T-cell (primary cell): ENCODE measurements around the gene SRD5A3. TPM values are rescaled to one million over a fixed set of nuclear protein-coding genes. Genes with fewer than 3 reads are reported as not detected.
"Not testable (repeated sequence)": the region's sequence is repeated elsewhere in the genome, so short reads cannot be mapped to it uniquely, and the experiment has no call there.

ENCODE experiments used
- ATAC-seq, 4 experiments: fragments of 200-7000 bp in 3 of 4; fragments of 150-1000 bp in 1 of 4; cut with Tn5 transposase; replicated peaks in 1 of 4; 1 replicate in 3 of 4; 2 replicates in 1 of 4; pipeline ENCODE4 v1.10.0; 2021; ENCODE audit warnings: moderate library complexity in 3 of 4, mild to moderate bottlenecking in 2 of 4, moderate number of reproducible peaks in 1 of 4
- CTCF ChIA-PET, 2 donors: fragments of 300-600 bp; sonication (Branson Sonifier 250); formaldehyde crosslinking; loops; one replicate each; lab custom pipeline; 2022; ENCODE audit warnings: antibody characterized with exemption in 2 of 2; lab: Charles Lee
- POLR2A ChIA-PET, 2 donors: fragments of 300-600 bp; sonication (Branson Sonifier 250); formaldehyde crosslinking; loops; one replicate each; lab custom pipeline; 2022; ENCODE audit warnings: antibody characterized with exemption in 2 of 2; lab: Charles Lee
- DNase-seq, 35 experiments: peaks; one replicate each; pipeline versions ENCODE4 v3.0.0 to v3.0.0-alpha.2; 2013 to 2023
- H3K27ac ChIP-seq: one replicate; pipeline ENCODE4 v1.5.1; 2013; ENCODE audit warnings: low read length
- H3K27me3 ChIP-seq, 2 experiments: replicated peaks in 1 of 2; 1 replicate in 1 of 2; 2 replicates in 1 of 2; pipeline versions ENCODE4 v1.6.1 to v1.7.0; 2013; ENCODE audit warnings: low read length in 1 of 2, mixed read lengths in 1 of 2; ENCODE audit not compliant: control insufficient read depth in 2 of 2, insufficient read depth in 2 of 2; ENCODE audit errors: extremely low read depth in 1 of 2
- H3K36me3 ChIP-seq, 2 donors: 1 replicate in 1 of 2; 2 replicates in 1 of 2; pipeline versions ENCODE4 v1.6.1 to v1.7.0; 2013; ENCODE audit warnings: low read length in 1 of 2; ENCODE audit not compliant: control insufficient read depth in 2 of 2, insufficient read depth in 1 of 2; ENCODE audit errors: extremely low read depth in 1 of 2
- H3K4me1 ChIP-seq, 2 experiments: 1 replicate in 1 of 2; 2 replicates in 1 of 2; pipeline versions ENCODE4 v1.6.1 to v1.7.0; 2013; ENCODE audit warnings: low read length in 2 of 2, mixed read lengths in 1 of 2; ENCODE audit not compliant: insufficient read depth in 2 of 2, control insufficient read depth in 1 of 2; ENCODE audit errors: extremely low read depth in 1 of 2
- H3K4me3 ChIP-seq, 2 donors: 1 replicate in 1 of 2; 2 replicates in 1 of 2; pipeline versions ENCODE4 v1.5.1 to v1.7.0; 2013; ENCODE audit warnings: mild to moderate bottlenecking in 2 of 2, low read length in 1 of 2, moderate library complexity in 1 of 2; ENCODE audit not compliant: control insufficient read depth in 1 of 2; ENCODE audit errors: extremely low read depth in 1 of 2
- H3K9me3 ChIP-seq: 2 replicates; pipeline ENCODE4 v1.7.0; 2013
- H3K27ac Mint-ChIP-seq, 2 donors: one replicate each; pipeline ENCODE4 v1.8.0; 2020 to 2021; ENCODE audit warnings: mild to moderate bottlenecking in 2 of 2, mixed read lengths in 2 of 2
- H3K27me3 Mint-ChIP-seq, 2 donors: one replicate each; pipeline ENCODE4 v1.8.0; 2021 to 2022; ENCODE audit warnings: mixed read lengths in 2 of 2
- H3K36me3 Mint-ChIP-seq: one replicate; pipeline ENCODE4 v1.8.0; 2021; ENCODE audit warnings: mixed read lengths
- H3K4me1 Mint-ChIP-seq, 3 donors: one replicate each; pipeline ENCODE4 v1.8.0; 2020 to 2022; ENCODE audit warnings: mixed read lengths in 3 of 3, mild to moderate bottlenecking in 1 of 3
- H3K4me3 Mint-ChIP-seq, 3 donors: one replicate each; pipeline ENCODE4 v1.8.0; 2020 to 2022; ENCODE audit warnings: mild to moderate bottlenecking in 3 of 3, mixed read lengths in 3 of 3, moderate library complexity in 3 of 3
- H3K9me3 Mint-ChIP-seq, 3 donors: one replicate each; pipeline ENCODE4 v1.8.0; 2020 to 2022; ENCODE audit warnings: mixed read lengths in 3 of 3
- WGBS: methylation state at CpG from one replicate; pipeline ENCODE4 v1.1.5; 2013; ENCODE audit warnings: missing lambda C conversion rate; ENCODE audit not compliant: insufficient coverage; 5-methylcytosine and 5-hydroxymethylcytosine counted together
- total RNA-seq, 35 experiments: library from RNA in 6 of 35; stranded (reverse) in 6 of 35; fragments of 120-200 nt in 1 of 35; gene quantifications; one replicate each; pipeline versions ENCODE4 v1.2.1 to v1.2.4 and lab custom pipeline; 2013 to 2026

The SRD5A3 gene
- total RNA-seq, 5 donors from 2014 or later (not counting 1 experiment from before 2014, with no cell fraction given), result 3.6 to 6.8 (median 4.1) TPM

- Histone ChIP-seq H3K27ac (no peak overlapping the region), H3K36me3 (no peaks in the 10 kb centered on the region), H3K9me3 (no peaks in the 10 kb centered on the region), H3K4me3 (no peak overlapping the region), H3K27me3 (no peaks in the 10 kb centered on the region), H3K4me1 (no peaks in the 10 kb centered on the region)
- peaks cover 18% of the 10 kb centered on the region for H3K36me3 Mint-ChIP-seq
- ChIA-PET CTCF (interaction anchor here in 1 of 2 donors (1.2 kb wide), 1 partner anchor 11 kb away, joined by 4 read pairs; the partner anchor contains the start of gene SRD5A3), POLR2A (no interaction called here)
- peaks cover 0 to 14% (median 6%) of the 10 kb centered on the region in 3 donors for H3K4me1 Mint-ChIP-seq
- DNase-seq, result no peak
- no peaks in the 10 kb centered on the region for H3K9me3 Mint-ChIP-seq
- no peaks in the 10 kb centered on the region for H3K27me3 Mint-ChIP-seq
- no peak for ATAC-seq
- no peak overlapping the region for H3K4me3 Mint-ChIP-seq
- H3K27ac Mint-ChIP-seq, result no peak overlapping the region
- 87% methylated on average over 3 of the region's 5 CpGs for WGBS
These were observed 11.0 kb downstream of the SRD5A3 start for GRCh38 chr4:55356991-55357461.

- no CpG with 5 or more reads among the region's 2 CpGs for WGBS
- DNase-seq (no peak), ATAC-seq (no peak)
- Mint-ChIP-seq H3K9me3 (no peaks in the 10 kb centered on the region), H3K36me3 (peaks cover 11% of the 10 kb centered on the region), H3K4me3 (no peak overlapping the region), H3K4me1 (peaks cover 0 to 14% (median 0%) of the 10 kb centered on the region in 3 donors), H3K27me3 (no peaks in the 10 kb centered on the region), H3K27ac (no peak overlapping the region)
- ChIA-PET POLR2A (no interaction called here), CTCF (interaction anchor here in 1 of 2 donors (0.5 kb wide), 2 partner anchors 43 to 1123 kb away, joined by 4 read pairs; no protein-coding TSS in a partner anchor)
- Histone ChIP-seq H3K27ac (no peak overlapping the region), H3K27me3 (no peaks in the 10 kb centered on the region), H3K9me3 (no peaks in the 10 kb centered on the region), H3K4me3 (no peak overlapping the region), H3K36me3 (no peaks in the 10 kb centered on the region), H3K4me1 (no peaks in the 10 kb centered on the region)
These were observed 12.2 kb downstream of the SRD5A3 start for GRCh38 chr4:55358246-55358645.

- CTCF ChIA-PET, result interaction anchor here in 1 of 2 donors (0.5 kb wide), 1 partner anchor 1123 kb away, joined by 4 read pairs; no protein-coding TSS in a partner anchor
- POLR2A ChIA-PET, result interaction anchor here in 1 of 2 donors (0.6 kb wide), 1 partner anchor 544 kb away, joined by 3 read pairs; no protein-coding TSS in a partner anchor
- no peak overlapping the region for H3K27ac ChIP-seq
These were observed 12.6 kb downstream of the SRD5A3 start for GRCh38 chr4:55358668-55359067.

GRCh38 chr4:55359397-55359916 lies 13.4 kb downstream of the SRD5A3 start:
- Histone ChIP-seq H3K4me1 (no peaks in the 10 kb centered on the region), H3K4me3 (no peak overlapping the region), H3K27me3 (no peaks in the 10 kb centered on the region), H3K9me3 (no peaks in the 10 kb centered on the region), H3K36me3 (peaks cover 0 to 3% of the 10 kb centered on the region in 2 donors), H3K27ac (no peak overlapping the region)
- Mint-ChIP-seq H3K9me3 (no peaks in the 10 kb centered on the region), H3K27ac (peak overlapping the region in 1 of 2 donors; percentile 11), H3K4me1 (peaks cover 0 to 14% (median 0%) of the 10 kb centered on the region in 3 donors), H3K4me3 (no peak overlapping the region), H3K27me3 (no peaks in the 10 kb centered on the region), H3K36me3 (peaks cover 4% of the 10 kb centered on the region)
- ATAC-seq (no peak), DNase-seq (no peak)
- ChIA-PET POLR2A (interaction anchor here in 1 of 2 donors (0.6 kb wide), 1 partner anchor 543 kb away, joined by 3 read pairs; no protein-coding TSS in a partner anchor), CTCF (no interaction called here)
- whole genome bisulfite sequencing, result 95% methylated on average over 8 of the region's 8 CpGs

More at GRCh38 chr4:55358668-55359067, 12.6 kb downstream of the SRD5A3 start:
- Histone ChIP-seq H3K4me1 (no peaks in the 10 kb centered on the region), H3K36me3 (peaks cover 0 to 2% of the 10 kb centered on the region in 2 donors), H3K4me3 (no peak overlapping the region), H3K27me3 (no peaks in the 10 kb centered on the region), H3K9me3 (no peaks in the 10 kb centered on the region)
- H3K4me3 Mint-ChIP-seq, result no peak overlapping the region
- H3K4me1 Mint-ChIP-seq, result peaks cover 0 to 14% (median 0%) of the 10 kb centered on the region in 3 donors
- peak in 2 of 4 experiments; percentile 37 to 38 for ATAC-seq
- no peaks in the 10 kb centered on the region for H3K9me3 Mint-ChIP-seq
- H3K36me3 Mint-ChIP-seq, result peaks cover 8% of the 10 kb centered on the region
- no peak for DNase-seq
- H3K27ac Mint-ChIP-seq, result no peak overlapping the region
- no peaks in the 10 kb centered on the region for H3K27me3 Mint-ChIP-seq
- WGBS, result no CpG with 5 or more reads among the region's 2 CpGs

- peaks cover 15% of the 10 kb centered on the region for H3K36me3 Mint-ChIP-seq
- DNase-seq, ATAC-seq, H3K4me3 Mint-ChIP-seq, H3K9me3 Mint-ChIP-seq, H3K4me1 ChIP-seq, H3K4me3 ChIP-seq, H3K9me3 ChIP-seq, H3K36me3 ChIP-seq, H3K27ac ChIP-seq, H3K27ac Mint-ChIP-seq, H3K27me3 ChIP-seq, POLR2A ChIA-PET, H3K27me3 Mint-ChIP-seq: not testable (repeated sequence)
- WGBS, result 93% methylated on average over 3 of the region's 9 CpGs
- CTCF ChIA-PET, result interaction anchor here in 1 of 2 donors (0.7 kb wide), 1 partner anchor 203 kb away, joined by 5 read pairs; no protein-coding TSS in a partner anchor
- H3K4me1 Mint-ChIP-seq, result peaks cover 0 to 12% (median 0%) of the 10 kb centered on the region in 3 donors
These were observed 16.9 kb downstream of the SRD5A3 start for GRCh38 chr4:55362938-55363337.

- H3K4me3 ChIP-seq, result no peak overlapping the region
- CTCF ChIA-PET, result interaction anchor here in 1 of 2 donors (0.7 kb wide), 1 partner anchor 151 kb away, joined by 3 read pairs; no protein-coding TSS in a partner anchor
- Mint-ChIP-seq H3K4me3 (no peak overlapping the region), H3K27ac (no peak overlapping the region), H3K27me3 (no peaks in the 10 kb centered on the region), H3K36me3 (peaks cover 15% of the 10 kb centered on the region), H3K4me1 (peaks cover 0 to 6% (median 0%) of the 10 kb centered on the region in 3 donors), H3K9me3 (no peaks in the 10 kb centered on the region)
- POLR2A ChIA-PET, result no interaction called here
- H3K4me1 ChIP-seq, result no peaks in the 10 kb centered on the region
- 95% methylated on average over 7 of the region's 9 CpGs for WGBS
- no peak for ATAC-seq
- peaks cover 0 to 3% of the 10 kb centered on the region in 2 donors for H3K36me3 ChIP-seq
- H3K27me3 ChIP-seq, result no peaks in the 10 kb centered on the region
- DNase-seq, result no peak
- H3K27ac ChIP-seq, result no peak overlapping the region
- no peaks in the 10 kb centered on the region for H3K9me3 ChIP-seq
These were observed 17.8 kb downstream of the SRD5A3 start for GRCh38 chr4:55363691-55364351.
